Measurements from ENCODE around the gene WNT11. TPM values are rescaled to one million over a fixed set of nuclear protein-coding genes. Genes with fewer than 3 reads are reported as not detected.

WNT11 gene
- total and polyA plus RNA-seq, 2 of the 13 experiments (the other 11 are each of a cell fraction or from before 2014, with no cell fraction given), result 0.34 to 0.66 TPM

GRCh38 chr11:76225122-76225611 is 18.9 kb upstream of the WNT11 start (continued):
- peak; percentile 32; the same call in 1 of the 2 replicates for TF ChIP-seq ZNF563 (CRISPR knock-in tag; IDR thresholded peaks at IDR 0.05)
- 0 out of 2 replicates have a peak, but pooled peaks have one; percentile 29 for TF ChIP-seq LBX2 (CRISPR knock-in tag; IDR thresholded peaks at IDR 0.05; ENCODE audit: borderline replicate concordance)
- TF ChIP-seq ZNF367 (CRISPR knock-in tag; IDR thresholded peaks at IDR 0.05; ENCODE audit: borderline replicate concordance), result no peak
- TF ChIP-seq SOX6 (IDR thresholded peaks at IDR 0.05), result no peak
- TF ChIP-seq SOX6 (CRISPR knock-in tag; IDR thresholded peaks at IDR 0.05), result peak; percentile 18; the same call in 1 of the 2 replicates
- 0 out of 2 replicates have a peak, but pooled peaks have one; percentile 30 for TF ChIP-seq THRA (CRISPR knock-in tag; IDR thresholded peaks at IDR 0.05; ENCODE audit: borderline replicate concordance)
- TF ChIP-seq REPIN1 (CRISPR knock-in tag; IDR thresholded peaks at IDR 0.05; ENCODE audit: borderline replicate concordance, low read depth), result 0 out of 2 replicates have a peak, but pooled peaks have one; percentile 26
- TF ChIP-seq POLR2A (IDR thresholded peaks at IDR 0.05; ENCODE audit: insufficient read depth in 1 of 2, low read depth in 2 of 2, low read length in 2 of 2), result peak in 1 of 2 experiments; percentile 52; a peak in 2 of 4 replicates
- TF ChIP-seq JUND (CRISPR knock-in tag; IDR thresholded peaks at IDR 0.05), result no peak
- TF ChIP-seq HIC2 (CRISPR knock-in tag; IDR thresholded peaks at IDR 0.05; ENCODE audit: low read depth), result 0 out of 2 replicates have a peak, but pooled peaks have one; percentile 23
